K562 (cell line): ENCODE measurements around the gene SIGLEC11. TPM values are rescaled to one million over a fixed set of nuclear protein-coding genes. Genes with fewer than 3 reads are reported as not detected.

ENCODE experiments used
- ATF1 ChIP-seq, 2 experiments: fragments of 450-650 bp in 1 of 2; IDR thresholded peaks; 2 replicates each; pipeline ENCODE4 v1.6.1; 2016; ENCODE audit warnings: missing compliant biosample characterization in 1 of 2, missing genetic modification characterization in 1 of 2
- FOXP1 ChIP-seq: sonication (generic); formaldehyde crosslinking; IDR thresholded peaks from 2 replicates; pipeline ENCODE4 v1.8.0; 2022; ENCODE audit warnings: mild to moderate bottlenecking, missing genetic modification reagents
- HCFC1 ChIP-seq: IDR thresholded peaks from 2 replicates; pipeline ENCODE4 v1.6.1; 2012; ENCODE audit warnings: low read depth, low read length, improper control_type of control experiment
- NR0B1 ChIP-seq: fragments of 450-650 bp; IDR thresholded peaks from one replicate; pipeline ENCODE4 v1.6.1; 2018; ENCODE audit warnings: mild to moderate bottlenecking, moderate library complexity; ENCODE audit not compliant: partially characterized antibody
- SNIP1 ChIP-seq: fragments of 450-650 bp; IDR thresholded peaks from 2 replicates; pipeline ENCODE4 v1.7.1; 2017; ENCODE audit warnings: low read depth, mild to moderate bottlenecking
- TCF7 ChIP-seq: sonication (generic); IDR thresholded peaks from 2 replicates; pipeline ENCODE4 v1.6.1; 2016; ENCODE audit warnings: antibody characterized with exemption, borderline replicate concordance
- ZNF124 ChIP-seq: sonication (generic); formaldehyde crosslinking; IDR thresholded peaks from 2 replicates; pipeline ENCODE4 v1.8.1; 2022; ENCODE audit warnings: missing genetic modification reagents
- ZNF143 ChIP-seq: sonication (generic); formaldehyde crosslinking; IDR thresholded peaks from 2 replicates; pipeline ENCODE4 v1.9.0; 2022; ENCODE audit warnings: mild to moderate bottlenecking, missing genetic modification reagents
- ZNF316 ChIP-seq: fragments of 450-650 bp; IDR thresholded peaks from 2 replicates; pipeline ENCODE4 v1.6.1; 2016
- ZNF586 ChIP-seq: fragments of 450-650 bp; formaldehyde crosslinking; conservative IDR thresholded peaks from 2 replicates; pipeline ENCODE4 v1.4.0; 2020; ENCODE audit warnings: mild to moderate bottlenecking, moderate library complexity
- ZSCAN29 ChIP-seq: fragments of 450-650 bp; IDR thresholded peaks from 2 replicates; pipeline ENCODE4 v1.6.1; 2017
- polyA plus RNA-seq, 8 experiments: library from polyadenylated mRNA; depleted of rRNA in 4 of 8; stranded (reverse) in 5 of 8; unstranded in 3 of 8; fragments of >200 nt; fragmentation: Nextera tagmentation in 2 of 8; fragmentation: Illumina TruSeq in 1 of 8; extraction: Ambion mirVana in 2 of 8; extraction: Trizol in 1 of 8; gene quantifications; 2 replicates each; pipeline versions ENCODE4 v1.2.1 to v1.2.3, GENCODE V29; 2011 to 2014; ENCODE audit warnings: inconsistent platforms in 1 of 8, missing spikeins in 1 of 8
- total RNA-seq, 7 experiments: library from RNA; depleted of rRNA in 6 of 7; stranded (reverse); fragments of >200 nt in 6 of 7; fragmentation: Illumina TruSeq in 2 of 7; extraction: Trizol in 2 of 7; gene quantifications; 2 replicates each; pipeline versions ENCODE4 v1.2.1 to v1.2.3, GENCODE V29; 2011 to 2021; ENCODE audit warnings: low replicate concordance in 1 of 7
- TF ChIP-seq, protein P1 (sequence below), 2 experiments: fragments of 450-650 bp; IDR thresholded peaks; 2 replicates each; pipeline ENCODE4 v1.6.1; 2016; ENCODE audit warnings: mild to moderate bottlenecking in 2 of 2, borderline replicate concordance in 1 of 2, low read depth in 1 of 2, moderate library complexity in 1 of 2
- TF ChIP-seq, protein P2 (sequence below): IDR thresholded peaks from 2 replicates; pipeline ENCODE4 v1.6.1; 2014; ENCODE audit warnings: antibody characterized with exemption
- TF ChIP-seq, protein P3 (sequence below): fragments of 450-650 bp; IDR thresholded peaks from 2 replicates; pipeline ENCODE4 v1.6.1; 2016; ENCODE audit warnings: antibody characterized with exemption
- TF ChIP-seq, protein P4 (sequence below), 3 experiments: IDR thresholded peaks in 2 of 3; conservative IDR thresholded peaks in 1 of 3; 2 replicates each; pipeline ENCODE4 v1.5.1; 2011 to 2012; ENCODE audit warnings: low read length in 3 of 3, mild to moderate bottlenecking in 3 of 3, control low read depth in 2 of 3, improper control_type of control experiment in 1 of 3, inconsistent platforms in 1 of 3, low read depth in 1 of 3, mixed read lengths in 1 of 3, moderate library complexity in 1 of 3; ENCODE audit not compliant: insufficient read depth in 2 of 3

SIGLEC11 gene
- total and polyA plus RNA-seq, 9 of the 15 experiments (the other 6 are each of a cell fraction or from before 2014, with no cell fraction given) = not detected

- TF ChIP-seq, protein P1, sequence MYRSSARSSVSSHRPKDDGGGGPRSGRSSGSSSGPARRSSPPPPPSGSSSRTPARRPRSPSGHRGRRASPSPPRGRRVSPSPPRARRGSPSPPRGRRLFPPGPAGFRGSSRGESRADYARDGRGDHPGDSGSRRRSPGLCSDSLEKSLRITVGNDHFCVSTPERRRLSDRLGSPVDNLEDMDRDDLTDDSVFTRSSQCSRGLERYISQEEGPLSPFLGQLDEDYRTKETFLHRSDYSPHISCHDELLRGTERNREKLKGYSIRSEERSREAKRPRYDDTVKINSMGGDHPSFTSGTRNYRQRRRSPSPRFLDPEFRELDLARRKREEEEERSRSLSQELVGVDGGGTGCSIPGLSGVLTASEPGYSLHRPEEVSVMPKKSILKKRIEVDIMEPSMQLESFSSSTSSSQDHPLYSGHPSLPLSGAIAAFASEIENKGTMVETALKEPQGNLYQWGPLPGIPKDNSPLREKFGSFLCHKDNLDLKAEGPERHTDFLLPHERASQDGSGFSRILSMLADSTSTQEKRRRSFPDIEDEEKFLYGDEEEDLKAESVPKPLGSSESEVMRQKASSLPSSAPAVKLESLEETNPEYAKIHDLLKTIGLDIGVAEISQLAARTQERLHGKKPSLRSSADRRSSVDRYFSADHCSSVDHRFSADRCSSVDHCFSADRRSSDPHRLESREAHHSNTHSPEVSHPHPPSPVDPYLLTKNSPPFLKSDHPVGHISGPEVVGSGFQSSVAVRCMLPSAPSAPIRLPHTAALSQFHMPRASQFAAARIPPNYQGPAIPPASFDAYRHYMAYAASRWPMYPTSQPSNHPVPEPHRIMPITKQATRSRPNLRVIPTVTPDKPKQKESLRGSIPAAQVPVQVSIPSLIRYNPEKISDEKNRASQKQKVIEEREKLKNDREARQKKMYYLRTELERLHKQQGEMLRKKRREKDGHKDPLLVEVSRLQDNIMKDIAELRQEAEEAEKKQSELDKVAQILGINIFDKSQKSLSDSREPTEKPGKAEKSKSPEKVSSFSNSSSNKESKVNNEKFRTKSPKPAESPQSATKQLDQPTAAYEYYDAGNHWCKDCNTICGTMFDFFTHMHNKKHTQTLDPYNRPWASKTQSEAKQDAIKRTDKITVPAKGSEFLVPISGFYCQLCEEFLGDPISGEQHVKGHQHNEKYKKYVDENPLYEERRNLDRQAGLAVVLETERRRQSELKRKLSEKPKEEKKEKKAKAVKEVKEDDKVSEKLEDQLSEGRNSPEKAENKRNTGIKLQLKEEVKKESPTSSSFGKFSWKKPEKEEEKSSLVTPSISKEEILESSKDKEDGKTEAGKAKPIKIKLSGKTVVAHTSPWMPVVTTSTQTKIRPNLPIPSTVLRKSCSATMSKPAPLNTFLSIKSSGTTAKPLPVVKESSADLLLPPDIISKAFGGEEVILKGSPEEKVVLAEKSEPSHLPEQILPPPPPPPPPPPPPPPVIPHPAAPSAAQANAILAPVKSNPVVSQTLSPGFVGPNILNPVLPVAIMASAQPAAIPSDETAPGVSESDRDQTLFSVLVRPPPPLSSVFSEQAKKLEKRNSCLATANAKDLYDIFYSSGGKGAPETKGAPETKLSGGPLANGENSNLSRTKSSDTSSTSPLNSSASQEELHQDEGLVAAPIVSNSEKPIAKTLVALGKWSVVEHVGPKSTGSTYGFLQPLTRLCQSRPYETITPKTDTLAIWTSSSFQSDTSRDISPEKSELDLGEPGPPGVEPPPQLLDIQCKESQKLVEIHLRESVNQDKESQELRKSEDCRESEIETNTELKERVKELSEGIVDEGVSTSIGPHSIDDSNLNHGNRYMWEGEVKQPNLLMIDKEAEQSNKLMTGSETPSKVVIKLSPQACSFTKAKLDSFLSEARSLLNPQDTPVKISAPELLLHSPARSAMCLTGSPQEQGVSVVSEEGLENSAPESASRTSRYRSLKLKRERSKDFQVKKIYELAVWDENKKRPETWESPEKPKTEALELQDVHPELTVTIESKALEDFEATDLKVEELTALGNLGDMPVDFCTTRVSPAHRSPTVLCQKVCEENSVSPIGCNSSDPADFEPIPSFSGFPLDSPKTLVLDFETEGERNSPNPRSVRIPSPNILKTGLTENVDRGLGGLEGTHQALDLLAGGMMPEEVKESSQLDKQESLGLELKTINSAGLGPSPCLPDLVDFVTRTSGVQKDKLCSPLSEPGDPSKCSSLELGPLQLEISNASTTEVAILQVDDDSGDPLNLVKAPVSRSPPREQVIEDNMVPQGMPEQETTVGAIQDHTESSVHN (IDR thresholded peaks at IDR 0.05; ENCODE audit: borderline replicate concordance in 1 of 2, low read depth in 1 of 2) = no peak
- no peak for TF ChIP-seq ZNF586
- TF ChIP-seq ATF1 (CRISPR knock-in tag; IDR thresholded peaks at IDR 0.05) = no peak
- TF ChIP-seq ATF1 (tag; IDR thresholded peaks at IDR 0.05) = no peak
- TF ChIP-seq ZNF143 (CRISPR knock-in tag) = peak; percentile 86
- TF ChIP-seq, protein P2, sequence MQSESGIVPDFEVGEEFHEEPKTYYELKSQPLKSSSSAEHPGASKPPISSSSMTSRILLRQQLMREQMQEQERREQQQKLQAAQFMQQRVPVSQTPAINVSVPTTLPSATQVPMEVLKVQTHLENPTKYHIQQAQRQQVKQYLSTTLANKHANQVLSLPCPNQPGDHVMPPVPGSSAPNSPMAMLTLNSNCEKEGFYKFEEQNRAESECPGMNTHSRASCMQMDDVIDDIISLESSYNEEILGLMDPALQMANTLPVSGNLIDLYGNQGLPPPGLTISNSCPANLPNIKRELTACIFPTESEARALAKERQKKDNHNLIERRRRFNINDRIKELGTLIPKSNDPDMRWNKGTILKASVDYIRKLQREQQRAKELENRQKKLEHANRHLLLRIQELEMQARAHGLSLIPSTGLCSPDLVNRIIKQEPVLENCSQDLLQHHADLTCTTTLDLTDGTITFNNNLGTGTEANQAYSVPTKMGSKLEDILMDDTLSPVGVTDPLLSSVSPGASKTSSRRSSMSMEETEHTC = no peak
- no peak for TF ChIP-seq FOXP1 (CRISPR knock-in tag)
- TF ChIP-seq, protein P3, sequence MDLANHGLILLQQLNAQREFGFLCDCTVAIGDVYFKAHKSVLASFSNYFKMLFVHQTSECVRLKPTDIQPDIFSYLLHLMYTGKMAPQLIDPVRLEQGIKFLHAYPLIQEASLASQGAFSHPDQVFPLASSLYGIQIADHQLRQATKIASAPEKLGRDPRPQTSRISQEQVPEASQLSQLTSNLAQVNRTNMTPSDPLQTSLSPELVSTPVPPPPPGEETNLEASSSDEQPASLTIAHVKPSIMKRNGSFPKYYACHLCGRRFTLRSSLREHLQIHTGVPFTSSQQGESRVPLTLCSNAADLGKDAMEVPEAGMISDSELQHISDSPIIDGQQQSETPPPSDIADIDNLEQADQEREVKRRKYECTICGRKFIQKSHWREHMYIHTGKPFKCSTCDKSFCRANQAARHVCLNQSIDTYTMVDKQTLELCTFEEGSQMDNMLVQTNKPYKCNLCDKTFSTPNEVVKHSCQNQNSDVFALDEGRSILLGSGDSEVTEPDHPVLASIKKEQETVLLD = no peak
- no peak for TF ChIP-seq ZNF316
- TF ChIP-seq TCF7 = no peak
- no peak for TF ChIP-seq SNIP1
- no peak for TF ChIP-seq NR0B1
- TF ChIP-seq, protein P4, sequence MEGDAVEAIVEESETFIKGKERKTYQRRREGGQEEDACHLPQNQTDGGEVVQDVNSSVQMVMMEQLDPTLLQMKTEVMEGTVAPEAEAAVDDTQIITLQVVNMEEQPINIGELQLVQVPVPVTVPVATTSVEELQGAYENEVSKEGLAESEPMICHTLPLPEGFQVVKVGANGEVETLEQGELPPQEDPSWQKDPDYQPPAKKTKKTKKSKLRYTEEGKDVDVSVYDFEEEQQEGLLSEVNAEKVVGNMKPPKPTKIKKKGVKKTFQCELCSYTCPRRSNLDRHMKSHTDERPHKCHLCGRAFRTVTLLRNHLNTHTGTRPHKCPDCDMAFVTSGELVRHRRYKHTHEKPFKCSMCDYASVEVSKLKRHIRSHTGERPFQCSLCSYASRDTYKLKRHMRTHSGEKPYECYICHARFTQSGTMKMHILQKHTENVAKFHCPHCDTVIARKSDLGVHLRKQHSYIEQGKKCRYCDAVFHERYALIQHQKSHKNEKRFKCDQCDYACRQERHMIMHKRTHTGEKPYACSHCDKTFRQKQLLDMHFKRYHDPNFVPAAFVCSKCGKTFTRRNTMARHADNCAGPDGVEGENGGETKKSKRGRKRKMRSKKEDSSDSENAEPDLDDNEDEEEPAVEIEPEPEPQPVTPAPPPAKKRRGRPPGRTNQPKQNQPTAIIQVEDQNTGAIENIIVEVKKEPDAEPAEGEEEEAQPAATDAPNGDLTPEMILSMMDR (IDR thresholded peaks at IDR 0.05 in 2 of 3, conservative IDR thresholded peaks at IDR 0.05 in 1 of 3; ENCODE audit: insufficient read depth in 2 of 3, low read depth in 1 of 3, low read length in 3 of 3) = no peak
- TF ChIP-seq ZNF124 (CRISPR knock-in tag) = no peak
- no peak for TF ChIP-seq ZSCAN29
- peak; percentile 90 for TF ChIP-seq HCFC1
Observed at GRCh38 chr19:49997709-49998108, 36.7 kb upstream of the SIGLEC11 start (continued).
